Adipose tissue (tissue), 3 donors: ENCODE measurements around the gene SLC41A3. TPM values are rescaled to one million over a fixed set of nuclear protein-coding genes. Genes with fewer than 3 reads are reported as not detected.

ENCODE experiments used
- H3K27ac ChIP-seq: one replicate; pipeline ENCODE4 v1.5.1; 2013; ENCODE audit warnings: low read depth, low read length
- WGBS, 3 donors: extraction: QIAGEN DNeasy Blood & Tissue Kit; methylation state at CpG; one replicate each; pipeline ENCODE4 v1.1.7; 2013; 5-methylcytosine and 5-hydroxymethylcytosine counted together
- polyA plus RNA-seq, 3 donors: library from polyadenylated mRNA; stranded (reverse); fragments of 200-250 nt; gene quantifications; one replicate each; pipeline ENCODE4 v1.2.3, GENCODE V29; 2013
- donor health status: healthy with polysubstance abuse.
- donor health status: Bipolar disorder and iron deficiency.
- donor health status: healthy.

Gene SLC41A3
- polyA plus RNA-seq = 10 to 100 TPM; 22.3 to 31.3 (median 31.3) TPM

- H3K27ac ChIP-seq = no peak within 1 kb of the TSS
- 0 to 1% (median 0%) methylated on average over 59 to 72 of the region's 72 CpGs for WGBS, 3 donors
Measured at GRCh38 chr3:126083913-126084767, at the start of gene SLC41A3. Gene SLC41A3, minus strand, starts transcription at chr3:126084124. Its CDS starts 15,905 bp downstream, at chr3:126068219.

GRCh38 chr3:126133606-126134005, 49.7 kb upstream of the SLC41A3 start:
- WGBS, 3 donors = 57 to 65% (median 62%) methylated on average over 6 of the region's 6 CpGs

GRCh38 chr3:126132751-126133511, 49.0 kb upstream of the SLC41A3 start:
- no peak overlapping the region for H3K27ac ChIP-seq
- 74 to 76% (median 75%) methylated on average over 14 of the region's 14 CpGs for WGBS, 3 donors

More at GRCh38 chr3:126133606-126134005, 49.7 kb upstream of the SLC41A3 start:
- H3K27ac ChIP-seq = no peak overlapping the region

GRCh38 chr3:126131881-126132750, 48.2 kb upstream of the SLC41A3 start:
- WGBS, 3 donors = 69 to 85% (median 76%) methylated on average over 16 of the region's 16 CpGs

GRCh38 chr3:126130981-126131745, 47.2 kb upstream of the SLC41A3 start:
- WGBS, 3 donors = 79 to 91% (median 82%) methylated on average over 19 of the region's 19 CpGs

More at GRCh38 chr3:126131881-126132750, 48.2 kb upstream of the SLC41A3 start:
- H3K27ac ChIP-seq = no peak overlapping the region

GRCh38 chr3:126130081-126130855, 46.3 kb upstream of the SLC41A3 start:
- H3K27ac ChIP-seq = no peak overlapping the region
- 56 to 77% (median 65%) methylated on average over 15 of the region's 15 CpGs for WGBS, 3 donors

More at GRCh38 chr3:126130981-126131745, 47.2 kb upstream of the SLC41A3 start:
- no peak overlapping the region for H3K27ac ChIP-seq

GRCh38 chr3:126129398-126129891, 45.5 kb upstream of the SLC41A3 start:
- no peak overlapping the region for H3K27ac ChIP-seq
- 43 to 75% (median 58%) methylated on average over 16 of the region's 16 CpGs for WGBS, 3 donors

GRCh38 chr3:126128504-126129397, 44.8 kb upstream of the SLC41A3 start:
- 84 to 91% (median 87%) methylated on average over 12 to 13 of the region's 13 CpGs for WGBS, 3 donors
- H3K27ac ChIP-seq = no peak overlapping the region

GRCh38 chr3:126127904-126128303, 44.0 kb upstream of the SLC41A3 start:
- 77 to 91% (median 91%) methylated on average over 7 of the region's 7 CpGs for WGBS, 3 donors
- H3K27ac ChIP-seq = no peak overlapping the region

- H3K27ac ChIP-seq = no peak overlapping the region
- 79 to 88% (median 88%) methylated on average over 10 of the region's 10 CpGs for WGBS, 3 donors
Measured at GRCh38 chr3:126127452-126127851, 43.5 kb upstream of the SLC41A3 start.

- H3K27ac ChIP-seq = no peak overlapping the region
- 77 to 85% (median 80%) methylated on average over 10 of the region's 10 CpGs for WGBS, 3 donors
Measured at GRCh38 chr3:126126811-126127431, 43.0 kb upstream of the SLC41A3 start.

- 88 to 90% (median 88%) methylated on average over 12 of the region's 12 CpGs for WGBS, 3 donors
- H3K27ac ChIP-seq = no peak overlapping the region
Measured at GRCh38 chr3:126126286-126126685, 42.4 kb upstream of the SLC41A3 start.

- H3K27ac ChIP-seq = no peak overlapping the region
- WGBS, 3 donors = 50 to 97% (median 59%) methylated on average over 2 of the region's 2 CpGs
Measured at GRCh38 chr3:126125781-126126251, 41.9 kb upstream of the SLC41A3 start.

- no peak overlapping the region for H3K27ac ChIP-seq
- WGBS, 3 donors = 89 to 98% (median 90%) methylated on average over 5 of the region's 5 CpGs
Measured at GRCh38 chr3:126125341-126125740, 41.4 kb upstream of the SLC41A3 start.

- no peak overlapping the region for H3K27ac ChIP-seq
- 87 to 95% (median 92%) methylated on average over 9 of the region's 9 CpGs for WGBS, 3 donors
Measured at GRCh38 chr3:126124896-126125295, 41.0 kb upstream of the SLC41A3 start.
